HFF-Myc (cell line): Measurements from ENCODE around the gene NF1.
"Not testable (repeated sequence)": the region's sequence is repeated elsewhere in the genome, so short reads cannot be mapped to it uniquely, and the experiment has no call there.

Source experiments
- DNase-seq: peaks from one replicate; pipeline ENCODE4 v3.0.0-alpha.2; 2011; ENCODE audit warnings: low read depth; ENCODE audit errors: extremely low read depth
- H3K4me3 ChIP-seq: replicated peaks from 2 replicates; pipeline ENCODE4 v1.5.1; 2011; ENCODE audit warnings: low read depth, mild to moderate bottlenecking, control low read depth, low read length
- TF ChIP-seq, protein P1 (sequence below): IDR thresholded peaks from 2 replicates; pipeline ENCODE4 v1.5.1; 2012; ENCODE audit warnings: mild to moderate bottlenecking, low read depth, low read length, control low read depth; ENCODE audit errors: missing control alignments

Gene NF1

DNA sequence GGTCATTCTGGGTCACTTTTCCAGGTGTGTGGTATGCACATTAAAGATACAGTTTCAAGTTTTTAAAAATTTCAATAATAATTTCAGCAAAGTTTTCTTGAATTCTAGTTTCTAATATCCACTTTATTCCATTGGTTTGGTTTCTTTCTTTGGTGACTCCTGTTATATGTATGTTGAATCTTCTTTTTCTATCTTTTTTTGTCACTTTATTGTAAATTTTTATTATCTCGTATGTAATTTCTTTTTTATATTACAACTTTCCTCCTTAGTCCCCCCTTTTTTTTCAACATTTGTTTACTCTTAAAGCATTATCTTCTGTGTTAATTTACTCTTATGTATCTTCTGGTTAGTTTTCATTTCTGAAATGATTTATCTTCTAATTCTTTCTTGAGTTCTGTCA, 57.5 kb downstream of the NF1 start:
- DNase-seq, result no peak
- no peak overlapping the region for H3K4me3 ChIP-seq
- TF ChIP-seq, protein P1, sequence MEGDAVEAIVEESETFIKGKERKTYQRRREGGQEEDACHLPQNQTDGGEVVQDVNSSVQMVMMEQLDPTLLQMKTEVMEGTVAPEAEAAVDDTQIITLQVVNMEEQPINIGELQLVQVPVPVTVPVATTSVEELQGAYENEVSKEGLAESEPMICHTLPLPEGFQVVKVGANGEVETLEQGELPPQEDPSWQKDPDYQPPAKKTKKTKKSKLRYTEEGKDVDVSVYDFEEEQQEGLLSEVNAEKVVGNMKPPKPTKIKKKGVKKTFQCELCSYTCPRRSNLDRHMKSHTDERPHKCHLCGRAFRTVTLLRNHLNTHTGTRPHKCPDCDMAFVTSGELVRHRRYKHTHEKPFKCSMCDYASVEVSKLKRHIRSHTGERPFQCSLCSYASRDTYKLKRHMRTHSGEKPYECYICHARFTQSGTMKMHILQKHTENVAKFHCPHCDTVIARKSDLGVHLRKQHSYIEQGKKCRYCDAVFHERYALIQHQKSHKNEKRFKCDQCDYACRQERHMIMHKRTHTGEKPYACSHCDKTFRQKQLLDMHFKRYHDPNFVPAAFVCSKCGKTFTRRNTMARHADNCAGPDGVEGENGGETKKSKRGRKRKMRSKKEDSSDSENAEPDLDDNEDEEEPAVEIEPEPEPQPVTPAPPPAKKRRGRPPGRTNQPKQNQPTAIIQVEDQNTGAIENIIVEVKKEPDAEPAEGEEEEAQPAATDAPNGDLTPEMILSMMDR, result no peak

DNA sequence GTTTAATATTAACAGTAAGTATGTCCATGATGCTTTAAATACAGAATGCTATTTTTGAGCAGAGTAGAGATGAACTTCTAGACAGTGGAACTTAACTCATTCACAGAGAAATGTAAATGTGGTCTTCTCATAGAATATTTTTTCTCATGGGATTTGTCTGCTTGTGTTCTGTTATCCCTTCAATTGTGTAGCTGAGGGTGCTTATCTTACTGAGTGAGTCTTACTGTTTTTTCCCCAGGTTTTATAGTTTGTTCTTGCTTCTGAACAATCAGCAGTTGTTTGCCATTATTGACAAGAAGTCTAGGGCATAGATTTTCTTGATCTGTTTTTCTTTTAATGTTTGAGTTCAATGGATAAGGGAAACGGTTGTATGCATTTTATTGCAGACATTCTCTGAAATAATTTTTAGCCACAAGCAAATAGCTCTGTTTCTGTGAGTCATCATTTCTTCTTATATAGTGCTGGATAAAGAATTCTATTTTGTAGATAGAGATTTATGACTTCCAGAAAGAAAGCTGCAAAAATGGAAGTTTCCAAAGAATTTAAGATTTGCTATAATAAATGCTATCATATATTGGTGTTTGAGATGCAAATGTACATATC, 60.5 kb downstream of the NF1 start:
- DNase-seq, result no peak
- H3K4me3 ChIP-seq, result no peak overlapping the region
- TF ChIP-seq, protein P1, result no peak

DNA sequence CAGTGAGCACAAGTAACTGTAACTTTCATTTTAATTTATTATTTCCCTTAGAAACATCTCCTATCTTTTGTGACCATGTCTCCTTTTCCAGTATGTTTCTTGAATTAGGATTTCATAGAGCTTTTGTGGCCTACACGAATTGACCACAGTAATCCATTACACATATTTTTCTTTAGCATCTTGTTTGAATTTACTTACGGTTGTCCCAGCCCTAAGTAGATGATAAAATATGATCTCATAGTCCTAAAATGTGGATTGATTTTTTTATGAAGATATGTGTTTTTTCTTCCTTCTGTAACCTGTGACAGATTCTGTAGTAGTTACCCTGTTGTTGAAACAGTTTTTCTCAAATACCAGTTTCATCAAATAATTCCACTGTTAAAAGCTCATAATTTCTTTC, 61.5 kb downstream of the NF1 start:
- peak; percentile 29 for DNase-seq
- H3K4me3 ChIP-seq, result no peak overlapping the region
- TF ChIP-seq, protein P1, result no peak

DNA sequence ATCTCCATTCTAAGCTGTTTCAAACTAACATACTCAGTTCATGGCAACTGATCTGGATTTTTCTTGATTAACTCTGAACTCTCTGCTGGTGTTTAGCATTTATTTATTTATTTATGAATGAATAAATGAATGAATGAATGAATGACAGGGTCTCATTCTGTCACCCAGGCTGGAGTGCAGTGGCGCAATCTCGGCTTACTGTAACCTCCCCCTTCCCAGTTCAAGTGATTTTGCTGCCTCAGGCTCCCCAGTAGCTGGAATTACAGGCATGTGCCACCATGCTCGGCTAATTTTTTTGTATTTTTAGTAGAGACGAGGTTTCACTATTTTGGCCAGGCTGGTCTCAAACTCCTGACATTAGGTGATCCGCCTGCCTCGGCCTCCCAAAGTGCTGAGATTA, 62.1 kb downstream of the NF1 start:
- not testable (repeated sequence) for DNase-seq, H3K4me3 ChIP-seq

DNA sequence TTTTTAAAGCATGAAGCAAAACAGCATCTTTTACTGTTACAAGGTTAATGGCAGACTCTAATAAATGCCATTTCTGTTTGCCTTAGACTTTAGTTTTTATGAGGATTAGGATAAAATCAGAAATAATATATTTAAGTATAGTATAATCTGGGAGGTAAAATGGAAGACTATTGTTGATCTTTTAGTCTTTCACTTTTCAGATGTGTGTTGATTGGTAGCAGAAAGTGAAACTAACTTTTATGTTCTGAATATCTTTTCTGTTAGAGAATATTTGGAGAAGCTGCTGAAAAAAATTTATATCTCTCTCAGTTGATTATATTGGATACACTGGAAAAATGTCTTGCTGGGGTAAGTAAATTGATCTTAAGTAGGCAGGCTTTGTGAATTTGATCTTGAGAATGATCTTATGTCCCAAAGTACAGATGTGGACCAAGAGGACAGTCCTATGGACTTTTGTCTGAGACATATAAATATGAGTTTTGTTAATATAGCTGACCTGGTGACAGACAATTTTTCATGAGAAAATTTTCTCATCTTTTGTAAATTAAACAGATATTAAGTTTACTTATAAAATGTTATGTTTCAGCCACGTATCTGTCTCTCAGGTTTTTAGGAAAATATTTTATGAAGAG, 64.1 kb downstream of the NF1 start:
- no peak overlapping the region for H3K4me3 ChIP-seq
- DNase-seq, result no peak
- TF ChIP-seq, protein P1, result no peak

DNA sequence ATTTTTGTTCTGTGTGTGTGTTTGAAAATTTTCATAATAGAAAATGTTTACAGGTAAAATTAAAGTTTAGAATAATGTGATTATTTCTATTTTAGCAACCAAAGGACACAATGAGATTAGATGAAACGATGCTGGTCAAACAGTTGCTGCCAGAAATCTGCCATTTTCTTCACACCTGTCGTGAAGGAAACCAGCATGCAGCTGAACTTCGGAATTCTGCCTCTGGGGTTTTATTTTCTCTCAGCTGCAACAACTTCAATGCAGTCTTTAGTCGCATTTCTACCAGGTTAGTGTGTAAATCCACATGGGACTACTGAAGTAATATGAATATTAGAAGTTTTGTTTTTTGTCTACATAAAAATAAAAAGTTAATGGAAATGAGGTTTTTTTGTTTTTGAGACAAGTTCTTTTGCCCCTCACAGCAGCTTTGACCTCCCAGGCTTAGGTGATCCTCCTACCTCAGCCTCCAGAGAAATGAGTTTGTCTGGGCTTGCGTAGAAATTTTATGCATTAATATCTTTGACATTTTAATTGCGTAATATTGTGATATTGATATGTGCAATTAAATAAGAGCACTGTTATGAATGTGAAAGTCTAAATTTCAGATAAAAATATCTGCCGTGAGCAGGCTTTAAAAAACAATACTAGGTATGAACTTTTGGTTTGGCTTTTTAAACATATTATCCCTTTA, 68.5 kb downstream of the NF1 start:
- DNase-seq, result no peak
- TF ChIP-seq, protein P1, result no peak
- no peak overlapping the region for H3K4me3 ChIP-seq

DNA sequence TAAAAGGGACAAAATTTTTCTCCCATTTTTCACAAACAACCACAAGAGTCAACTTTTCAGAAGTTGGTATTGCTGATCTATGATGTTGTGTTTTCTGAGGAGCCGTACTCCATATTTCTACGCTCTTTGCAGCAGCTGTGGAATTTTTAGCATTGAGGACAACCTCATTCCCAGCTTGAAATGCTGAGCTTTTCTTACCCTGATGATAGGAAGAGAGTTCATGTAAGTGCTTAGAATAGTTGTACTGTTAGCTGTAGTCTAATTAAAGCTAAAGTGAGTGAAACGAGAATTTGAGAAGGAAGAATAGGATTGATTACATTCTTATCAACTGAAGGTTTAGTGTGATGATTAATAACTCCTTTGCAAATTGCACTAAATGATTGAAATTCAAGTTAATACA, 72.3 kb downstream of the NF1 start:
- no peak overlapping the region for H3K4me3 ChIP-seq
- TF ChIP-seq, protein P1, result no peak

More for the DNA sequence above, 72.3 kb downstream of the NF1 start:
- DNase-seq, result no peak
